AG09309 (cell line): Measurements from ENCODE around the gene DDX6.

Experiments used
- DNase-seq: peaks from one replicate; pipeline ENCODE4 v3.0.0-alpha.2; 2010; ENCODE audit warnings: low read depth
- H3K4me3 ChIP-seq: 2 replicates; pipeline ENCODE4 v1.5.1; 2011; ENCODE audit warnings: mild to moderate bottlenecking, low read depth, low read length, moderate library complexity; ENCODE audit not compliant: control insufficient read depth
- CTCF ChIP-seq: IDR thresholded peaks from 2 replicates; pipeline ENCODE4 v1.5.1; 2011; ENCODE audit warnings: mild to moderate bottlenecking, low read depth, low read length, inconsistent platforms; ENCODE audit not compliant: insufficient read depth, control insufficient read depth; ENCODE audit errors: missing control alignments

DDX6 gene

GRCh38 chr11:118757876-118758399 is 33.0 kb downstream of the DDX6 start:
- no peak for TF ChIP-seq CTCF
- DNase-seq, result no peak
- H3K4me3 ChIP-seq, result no peak overlapping the region

- no peak for TF ChIP-seq CTCF
- no peak for DNase-seq
- H3K4me3 ChIP-seq, result no peak overlapping the region
Measured at GRCh38 chr11:118752654-118753053, 38.3 kb downstream of the DDX6 start.

- no peak for DNase-seq
- TF ChIP-seq CTCF, result no peak
- no peak overlapping the region for H3K4me3 ChIP-seq
Measured at GRCh38 chr11:118749429-118749828, 41.5 kb downstream of the DDX6 start.

GRCh38 chr11:118748056-118748455 is 42.9 kb downstream of the DDX6 start:
- H3K4me3 ChIP-seq, result no peak overlapping the region
- TF ChIP-seq CTCF, result no peak
- DNase-seq, result no peak

GRCh38 chr11:118746988-118747585 is 43.9 kb downstream of the DDX6 start:
- no peak overlapping the region for H3K4me3 ChIP-seq
- no peak for TF ChIP-seq CTCF
- DNase-seq, result no peak

GRCh38 chr11:118744046-118744445 is 46.9 kb downstream of the DDX6 start:
- no peak overlapping the region for H3K4me3 ChIP-seq
- no peak for TF ChIP-seq CTCF
- peak; percentile 47 for DNase-seq
